DND-41 (cell line): ENCODE data around the gene IPP.

Source experiments
- EZH2 ChIP-seq: IDR thresholded peaks from 3 replicates; pipeline ENCODE4 v1.6.1; 2012; ENCODE audit warnings: borderline replicate concordance, low read depth, mild to moderate bottlenecking, moderate library complexity, low read length, inconsistent platforms; ENCODE audit not compliant: severe bottlenecking
- TF ChIP-seq, protein P1 (sequence below): IDR thresholded peaks from 2 replicates; pipeline ENCODE4 v1.5.1; 2012; ENCODE audit warnings: borderline replicate concordance, low read length, moderate library complexity, mild to moderate bottlenecking; ENCODE audit not compliant: poor library complexity, severe bottlenecking; ENCODE audit errors: extremely low read depth

DNA sequence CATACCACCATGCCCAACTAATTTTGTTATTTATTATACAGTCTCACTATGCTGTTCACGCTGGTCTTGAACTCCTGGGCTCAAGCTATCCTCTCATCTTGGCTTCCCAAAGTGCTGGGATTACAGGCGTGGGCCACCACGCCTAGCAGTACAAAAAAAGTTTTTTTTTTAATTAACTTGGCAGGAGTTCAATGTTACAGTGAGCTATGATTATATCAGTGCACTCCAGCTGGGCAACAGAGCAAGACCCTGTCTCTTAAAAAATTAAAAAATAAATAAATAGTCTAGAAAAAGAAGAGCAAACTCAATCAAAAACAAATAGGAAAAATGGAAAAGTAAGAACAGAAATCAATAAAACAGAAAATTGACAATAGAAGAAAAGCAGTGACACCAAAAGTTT, 36.7 kb downstream of the IPP start:
- TF ChIP-seq, protein P1, sequence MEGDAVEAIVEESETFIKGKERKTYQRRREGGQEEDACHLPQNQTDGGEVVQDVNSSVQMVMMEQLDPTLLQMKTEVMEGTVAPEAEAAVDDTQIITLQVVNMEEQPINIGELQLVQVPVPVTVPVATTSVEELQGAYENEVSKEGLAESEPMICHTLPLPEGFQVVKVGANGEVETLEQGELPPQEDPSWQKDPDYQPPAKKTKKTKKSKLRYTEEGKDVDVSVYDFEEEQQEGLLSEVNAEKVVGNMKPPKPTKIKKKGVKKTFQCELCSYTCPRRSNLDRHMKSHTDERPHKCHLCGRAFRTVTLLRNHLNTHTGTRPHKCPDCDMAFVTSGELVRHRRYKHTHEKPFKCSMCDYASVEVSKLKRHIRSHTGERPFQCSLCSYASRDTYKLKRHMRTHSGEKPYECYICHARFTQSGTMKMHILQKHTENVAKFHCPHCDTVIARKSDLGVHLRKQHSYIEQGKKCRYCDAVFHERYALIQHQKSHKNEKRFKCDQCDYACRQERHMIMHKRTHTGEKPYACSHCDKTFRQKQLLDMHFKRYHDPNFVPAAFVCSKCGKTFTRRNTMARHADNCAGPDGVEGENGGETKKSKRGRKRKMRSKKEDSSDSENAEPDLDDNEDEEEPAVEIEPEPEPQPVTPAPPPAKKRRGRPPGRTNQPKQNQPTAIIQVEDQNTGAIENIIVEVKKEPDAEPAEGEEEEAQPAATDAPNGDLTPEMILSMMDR, result no peak
- TF ChIP-seq EZH2, result no peak
